HCT116 (cell line): ENCODE results near the gene THSD7B.

Experiments
- CEBPB ChIP-seq: IDR thresholded peaks from 2 replicates; pipeline ENCODE4 v1.6.1; 2012; ENCODE audit warnings: low read depth
- EGR1 ChIP-seq: IDR thresholded peaks from 2 replicates; pipeline ENCODE4 v1.6.1; 2012; ENCODE audit warnings: low read depth
- EZH2 ChIP-seq: fragments of 200-600 bp; sonication (generic); IDR thresholded peaks from 2 replicates; pipeline ENCODE4 v1.6.1; 2017; ENCODE audit warnings: antibody characterized with exemption, mixed run types
- FOSL1 ChIP-seq: IDR thresholded peaks from 2 replicates; pipeline ENCODE4 v1.6.1; 2012; ENCODE audit warnings: low read depth
- POLR2A ChIP-seq: IDR thresholded peaks from 2 replicates; pipeline ENCODE4 v1.7.0; 2011; ENCODE audit warnings: borderline replicate concordance; ENCODE audit not compliant: insufficient read depth, insufficient read length; ENCODE audit errors: extremely low read depth
- RAD21 ChIP-seq: IDR thresholded peaks from 2 replicates; pipeline ENCODE4 v1.6.1; 2012; ENCODE audit warnings: low read depth, mild to moderate bottlenecking
- SIN3A ChIP-seq: IDR thresholded peaks from 2 replicates; pipeline ENCODE4 v1.6.1; 2012; ENCODE audit warnings: low read depth
- YY1 ChIP-seq: IDR thresholded peaks from 2 replicates; pipeline ENCODE4 v1.6.1; 2011; ENCODE audit warnings: low read length, low read depth, moderate library complexity, mild to moderate bottlenecking; ENCODE audit not compliant: insufficient replicate concordance; ENCODE audit errors: extremely low read depth
- ZFX ChIP-seq: fragments of 450-650 bp; IDR thresholded peaks from 2 replicates; pipeline ENCODE4 v1.6.1; 2017
- TF ChIP-seq, protein P1 (sequence below), 3 experiments: fragments of 200-600 bp in 1 of 3; sonication (generic) in 1 of 3; IDR thresholded peaks in 2 of 3; conservative IDR thresholded peaks in 1 of 3; 2 replicates each; pipeline ENCODE4 v1.5.1; 2012 to 2017; ENCODE audit warnings: low read depth in 2 of 3, low read length in 2 of 3, antibody characterized with exemption in 1 of 3, borderline replicate concordance in 1 of 3, control low read depth in 1 of 3, mild to moderate bottlenecking in 1 of 3, mixed read lengths in 1 of 3, mixed run types in 1 of 3, moderate library complexity in 1 of 3; ENCODE audit not compliant: insufficient read depth in 1 of 3
- TF ChIP-seq, protein P2 (sequence below): IDR thresholded peaks from 2 replicates; pipeline ENCODE4 v1.6.1; 2012
- TF ChIP-seq, protein P3 (sequence below): IDR thresholded peaks from 2 replicates; pipeline ENCODE4 v1.6.1; 2012
- TF ChIP-seq, protein P4 (sequence below): IDR thresholded peaks from 2 replicates; pipeline ENCODE4 v1.6.1; 2012; ENCODE audit warnings: low read depth

DNA sequence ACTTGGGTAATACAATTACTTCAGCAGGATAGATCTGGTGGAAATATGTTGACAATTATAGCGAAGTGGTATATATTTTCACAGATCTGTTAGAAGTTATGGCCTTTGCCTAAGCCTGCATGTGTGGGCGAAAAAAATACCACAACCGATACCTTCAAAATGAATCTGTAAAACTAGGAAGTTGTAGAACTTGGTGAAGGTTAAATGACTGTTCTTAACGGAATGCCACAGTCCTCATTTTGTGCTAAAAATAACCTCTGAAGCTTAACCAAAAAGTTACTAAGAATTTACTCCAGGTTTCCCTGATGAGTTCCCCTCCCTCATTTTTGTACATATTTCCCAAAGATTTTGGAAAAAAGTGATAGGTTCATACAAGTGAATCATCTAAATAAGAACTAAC is 550.7 kb downstream of the THSD7B start:
- TF ChIP-seq, protein P1, sequence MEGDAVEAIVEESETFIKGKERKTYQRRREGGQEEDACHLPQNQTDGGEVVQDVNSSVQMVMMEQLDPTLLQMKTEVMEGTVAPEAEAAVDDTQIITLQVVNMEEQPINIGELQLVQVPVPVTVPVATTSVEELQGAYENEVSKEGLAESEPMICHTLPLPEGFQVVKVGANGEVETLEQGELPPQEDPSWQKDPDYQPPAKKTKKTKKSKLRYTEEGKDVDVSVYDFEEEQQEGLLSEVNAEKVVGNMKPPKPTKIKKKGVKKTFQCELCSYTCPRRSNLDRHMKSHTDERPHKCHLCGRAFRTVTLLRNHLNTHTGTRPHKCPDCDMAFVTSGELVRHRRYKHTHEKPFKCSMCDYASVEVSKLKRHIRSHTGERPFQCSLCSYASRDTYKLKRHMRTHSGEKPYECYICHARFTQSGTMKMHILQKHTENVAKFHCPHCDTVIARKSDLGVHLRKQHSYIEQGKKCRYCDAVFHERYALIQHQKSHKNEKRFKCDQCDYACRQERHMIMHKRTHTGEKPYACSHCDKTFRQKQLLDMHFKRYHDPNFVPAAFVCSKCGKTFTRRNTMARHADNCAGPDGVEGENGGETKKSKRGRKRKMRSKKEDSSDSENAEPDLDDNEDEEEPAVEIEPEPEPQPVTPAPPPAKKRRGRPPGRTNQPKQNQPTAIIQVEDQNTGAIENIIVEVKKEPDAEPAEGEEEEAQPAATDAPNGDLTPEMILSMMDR (IDR thresholded peaks at IDR 0.05 in 2 of 3, conservative IDR thresholded peaks at IDR 0.05 in 1 of 3; ENCODE audit: borderline replicate concordance in 1 of 3, insufficient read depth in 1 of 3, low read depth in 2 of 3, low read length in 2 of 3): no peak
- TF ChIP-seq RAD21 (no peak), EZH2 (no peak), YY1 (no peak), POLR2A (no peak), CEBPB (no peak), FOSL1 (no peak), SIN3A (no peak), EGR1 (no peak), ZFX (no peak)
- TF ChIP-seq, protein P2, sequence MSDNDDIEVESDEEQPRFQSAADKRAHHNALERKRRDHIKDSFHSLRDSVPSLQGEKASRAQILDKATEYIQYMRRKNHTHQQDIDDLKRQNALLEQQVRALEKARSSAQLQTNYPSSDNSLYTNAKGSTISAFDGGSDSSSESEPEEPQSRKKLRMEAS: no peak
- TF ChIP-seq, protein P3, sequence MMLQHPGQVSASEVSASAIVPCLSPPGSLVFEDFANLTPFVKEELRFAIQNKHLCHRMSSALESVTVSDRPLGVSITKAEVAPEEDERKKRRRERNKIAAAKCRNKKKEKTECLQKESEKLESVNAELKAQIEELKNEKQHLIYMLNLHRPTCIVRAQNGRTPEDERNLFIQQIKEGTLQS: no peak
- TF ChIP-seq, protein P4, sequence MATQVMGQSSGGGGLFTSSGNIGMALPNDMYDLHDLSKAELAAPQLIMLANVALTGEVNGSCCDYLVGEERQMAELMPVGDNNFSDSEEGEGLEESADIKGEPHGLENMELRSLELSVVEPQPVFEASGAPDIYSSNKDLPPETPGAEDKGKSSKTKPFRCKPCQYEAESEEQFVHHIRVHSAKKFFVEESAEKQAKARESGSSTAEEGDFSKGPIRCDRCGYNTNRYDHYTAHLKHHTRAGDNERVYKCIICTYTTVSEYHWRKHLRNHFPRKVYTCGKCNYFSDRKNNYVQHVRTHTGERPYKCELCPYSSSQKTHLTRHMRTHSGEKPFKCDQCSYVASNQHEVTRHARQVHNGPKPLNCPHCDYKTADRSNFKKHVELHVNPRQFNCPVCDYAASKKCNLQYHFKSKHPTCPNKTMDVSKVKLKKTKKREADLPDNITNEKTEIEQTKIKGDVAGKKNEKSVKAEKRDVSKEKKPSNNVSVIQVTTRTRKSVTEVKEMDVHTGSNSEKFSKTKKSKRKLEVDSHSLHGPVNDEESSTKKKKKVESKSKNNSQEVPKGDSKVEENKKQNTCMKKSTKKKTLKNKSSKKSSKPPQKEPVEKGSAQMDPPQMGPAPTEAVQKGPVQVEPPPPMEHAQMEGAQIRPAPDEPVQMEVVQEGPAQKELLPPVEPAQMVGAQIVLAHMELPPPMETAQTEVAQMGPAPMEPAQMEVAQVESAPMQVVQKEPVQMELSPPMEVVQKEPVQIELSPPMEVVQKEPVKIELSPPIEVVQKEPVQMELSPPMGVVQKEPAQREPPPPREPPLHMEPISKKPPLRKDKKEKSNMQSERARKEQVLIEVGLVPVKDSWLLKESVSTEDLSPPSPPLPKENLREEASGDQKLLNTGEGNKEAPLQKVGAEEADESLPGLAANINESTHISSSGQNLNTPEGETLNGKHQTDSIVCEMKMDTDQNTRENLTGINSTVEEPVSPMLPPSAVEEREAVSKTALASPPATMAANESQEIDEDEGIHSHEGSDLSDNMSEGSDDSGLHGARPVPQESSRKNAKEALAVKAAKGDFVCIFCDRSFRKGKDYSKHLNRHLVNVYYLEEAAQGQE: no peak
